Activated CD8-positive, alpha-beta memory T cell treated with anti-CD3 and anti-CD28 coated beads for 36 hours (primary cell): ENCODE results near the gene KBTBD4. TPM values are rescaled to one million over a fixed set of nuclear protein-coding genes. Genes with fewer than 3 reads are reported as not detected.

Experiments used
- CTCF ChIA-PET: fragments of 350-600 bp; sonication (Branson Sonifier 250); formaldehyde crosslinking; loops from one replicate; lab custom pipeline; 2021; ENCODE audit warnings: antibody characterized with exemption; lab: Charles Lee
- POLR2A ChIA-PET: fragments of 350-600 bp; sonication (Branson Sonifier 250); formaldehyde crosslinking; loops from one replicate; lab custom pipeline; 2021; ENCODE audit warnings: antibody characterized with exemption; lab: Charles Lee
- total RNA-seq, 2 experiments: library from RNA; stranded (reverse); gene quantifications; one replicate each; pipeline ENCODE4 v1.2.3, GENCODE V29; 2021

Gene KBTBD4
- total RNA-seq = 10 to 100 TPM; 19.5 to 20.3 TPM

DNA sequence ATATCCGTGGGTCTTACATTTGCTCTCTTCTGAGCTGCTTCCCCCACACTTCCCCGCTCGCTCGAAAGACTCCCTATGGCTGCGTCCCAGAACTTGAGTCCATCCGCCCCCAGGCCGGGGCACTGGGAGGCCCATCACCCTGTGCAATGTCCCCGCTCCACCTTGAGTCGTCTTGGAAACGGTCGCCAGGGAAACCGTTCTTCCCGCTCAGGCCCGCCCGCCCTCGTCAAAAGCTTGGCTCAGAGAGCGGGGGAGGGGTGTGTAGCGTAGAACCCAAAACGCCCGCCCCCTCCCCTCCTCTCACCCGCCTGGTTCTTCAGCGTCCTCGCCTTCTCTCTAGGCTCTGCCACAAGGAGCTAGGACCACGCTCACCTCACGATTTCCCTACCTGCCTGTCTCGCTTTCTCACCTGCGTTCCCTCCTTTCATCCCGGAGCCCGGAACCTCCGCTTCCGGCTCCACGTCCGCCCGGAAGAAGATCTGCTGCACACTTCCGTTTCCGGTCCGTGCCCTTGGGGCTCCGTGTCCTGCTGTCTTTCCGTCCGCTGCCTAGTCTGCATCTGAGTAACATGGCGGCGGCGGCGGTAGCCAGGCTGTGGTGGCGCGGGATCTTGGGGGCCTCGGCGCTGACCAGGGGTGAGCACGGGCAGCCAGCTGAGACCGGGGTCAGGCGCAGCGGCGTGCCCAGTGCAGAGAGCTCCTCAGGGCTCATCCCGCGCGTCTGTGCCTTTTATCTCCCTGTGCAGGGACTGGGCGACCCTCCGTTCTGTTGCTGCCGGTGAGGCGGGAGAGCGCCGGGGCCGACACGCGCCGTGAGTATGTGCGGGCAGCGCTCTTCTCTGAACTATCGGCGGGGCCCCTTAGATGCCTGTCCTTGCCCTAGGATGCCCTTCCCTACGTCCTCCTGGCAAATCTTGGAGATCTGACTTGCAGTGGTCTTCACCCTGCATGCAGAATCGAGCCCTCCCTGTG is at the start of gene KBTBD4, which contains the start of gene NDUFS3:
KBTBD4 (minus strand) TSS at position 447 of the 971 bp plus-strand sequence; CDS start at position 428, 19 bp downstream.
NDUFS3 (plus strand) TSS at position 551 of the 971 bp plus-strand sequence; CDS start at position 569, 18 bp downstream.
- CTCF ChIA-PET = interaction anchor here (0.6 to 3.9 kb wide), 6 partner anchors 13 to 361 kb away, joined by 3 to 20 read pairs (median 3); partner anchors contain the start of genes CELF1 and PTPMT1
- POLR2A ChIA-PET = interaction anchor here (0.5 to 3.5 kb wide), 7 partner anchors 10 to 573 kb away, joined by 3 to 19 read pairs (median 5); partner anchors contain the start of gene PTPMT1

DNA sequence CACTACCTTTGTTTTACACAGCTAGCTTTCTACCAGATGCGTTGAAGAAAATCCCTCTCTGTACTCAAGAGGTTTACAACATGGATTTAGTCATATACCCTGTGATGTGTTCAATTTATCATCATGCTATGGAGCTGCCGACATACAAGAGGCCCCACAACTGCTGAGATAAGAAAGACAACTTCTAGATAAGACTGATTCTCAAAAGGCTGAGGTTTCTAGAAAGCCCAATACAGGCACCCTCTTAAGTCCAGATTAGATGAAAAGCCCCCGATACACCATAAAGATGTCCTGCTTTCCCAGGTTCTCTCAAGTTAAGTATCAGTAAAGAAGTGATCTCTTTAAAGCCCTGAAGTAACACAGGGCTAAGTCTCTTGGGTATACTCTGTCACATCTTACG is 49.3 kb upstream of the KBTBD4 start:
- POLR2A ChIA-PET = no interaction called here
- CTCF ChIA-PET = no interaction called here

DNA sequence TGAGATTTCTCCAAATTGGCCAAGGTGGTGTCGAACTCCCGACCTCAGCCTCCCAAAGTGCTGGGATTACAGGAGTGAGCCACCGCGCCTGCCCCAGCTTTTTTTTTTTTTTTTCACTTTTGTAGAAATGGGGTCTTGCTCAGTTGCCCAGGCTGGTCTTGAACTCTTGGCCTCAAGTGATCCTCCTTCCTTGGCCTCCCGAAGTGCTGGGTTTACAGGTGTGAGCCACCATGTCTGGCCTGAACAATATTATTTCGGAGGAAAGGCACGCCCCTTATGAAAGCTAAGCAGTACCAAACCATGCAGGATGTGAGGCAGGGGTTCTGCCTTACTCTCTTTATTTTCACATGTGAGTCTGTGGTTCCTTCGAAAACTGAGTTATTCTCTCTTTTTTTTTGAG is 47.5 kb upstream of the KBTBD4 start:
- POLR2A ChIA-PET = no interaction called here

DNA sequence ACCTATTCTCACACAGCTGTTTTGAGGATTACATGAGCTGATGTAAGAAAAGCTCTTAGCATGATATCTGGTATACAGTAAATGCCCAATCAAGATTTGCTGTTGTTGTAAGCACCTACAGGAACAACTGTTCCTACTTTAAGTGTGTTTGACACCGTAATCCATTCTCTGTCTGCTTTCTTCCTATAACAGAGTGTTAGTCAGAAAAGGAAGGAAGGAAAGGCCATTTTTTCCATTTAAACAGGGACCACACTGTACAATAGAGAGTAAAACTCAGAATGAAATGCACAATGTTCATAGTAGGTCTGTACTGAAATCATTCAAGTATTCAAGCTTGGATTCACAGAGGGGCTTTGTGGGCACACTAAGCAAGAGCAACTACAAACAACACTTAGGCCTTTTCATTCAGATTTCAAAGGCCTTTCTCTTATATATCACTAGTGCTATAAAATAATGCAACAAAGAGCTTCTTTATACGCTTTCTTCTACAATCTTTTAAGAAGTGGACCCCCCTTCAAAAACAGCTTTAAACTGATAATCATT is 42.1 kb upstream of the KBTBD4 start:
- ChIA-PET CTCF (no interaction called here), POLR2A (interaction anchor here (0.7 kb wide), 1 partner anchor 134 kb away, joined by 6 read pairs; no protein-coding TSS in a partner anchor)

More for the DNA sequence above, 47.5 kb upstream of the KBTBD4 start:
- CTCF ChIA-PET = interaction anchor here (0.6 kb wide), 2 partner anchors 46 to 1383 kb away, joined by 3 to 4 read pairs; no protein-coding TSS in a partner anchor

DNA sequence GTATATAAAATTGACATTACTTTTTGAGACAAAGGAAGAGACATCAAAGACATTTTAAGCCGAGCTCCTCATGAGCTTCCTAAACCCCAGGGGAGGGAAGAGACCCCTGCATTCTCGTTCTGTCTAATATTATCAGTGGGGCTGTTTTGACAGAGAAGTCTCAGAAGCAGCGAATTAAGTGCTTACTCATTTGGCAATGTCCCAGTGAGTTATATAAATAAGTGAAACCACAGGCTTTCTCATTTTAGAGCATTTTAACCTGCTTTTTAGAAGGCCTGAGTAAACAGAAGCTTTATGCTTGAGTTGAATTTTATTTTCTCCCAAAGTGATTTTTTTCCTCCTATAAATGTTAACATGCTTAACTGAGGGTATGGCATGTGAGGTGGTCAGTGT is 38.6 kb upstream of the KBTBD4 start:
- CTCF ChIA-PET = interaction anchor here (0.6 to 0.7 kb wide), 2 partner anchors 16 to 141 kb away, joined by 3 read pairs; no protein-coding TSS in a partner anchor

DNA sequence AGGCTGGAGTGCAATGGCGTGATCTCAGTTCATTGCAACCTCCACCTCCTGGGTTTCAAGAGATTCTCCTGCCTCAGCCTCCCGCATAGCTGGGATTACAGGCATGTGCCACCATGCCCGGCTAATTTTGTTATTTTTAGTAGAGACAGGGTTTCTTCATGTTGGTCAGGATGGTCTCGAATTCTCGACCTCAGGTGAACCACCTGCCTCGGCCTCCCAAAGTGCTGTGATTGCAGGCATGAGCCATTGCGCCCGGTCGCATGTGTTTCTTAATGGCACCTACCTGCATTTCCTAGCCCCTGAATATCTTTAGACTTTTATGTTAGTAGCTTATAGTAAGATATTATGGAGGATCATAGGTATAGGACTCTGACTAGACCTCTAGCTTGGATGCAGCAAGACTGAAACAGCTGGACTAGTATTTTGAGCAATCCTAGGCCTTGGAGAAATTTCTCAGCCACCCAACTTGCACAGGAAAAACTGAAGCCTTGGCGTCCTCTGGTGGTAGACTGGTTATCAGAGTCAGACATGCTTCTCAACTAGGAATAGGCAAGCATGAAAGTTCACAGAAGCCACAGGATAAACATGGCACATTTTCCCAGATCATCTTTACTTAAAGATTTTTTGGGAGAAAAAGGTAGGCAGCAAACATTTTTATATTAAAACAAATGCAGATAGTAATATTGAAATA is 38.1 kb upstream of the KBTBD4 start:
- ChIA-PET CTCF (interaction anchor here (0.6 to 0.7 kb wide), 3 partner anchors 17 to 311 kb away, joined by 3 read pairs; no protein-coding TSS in a partner anchor), POLR2A (interaction anchor here (0.5 kb wide), 1 partner anchor 37 kb away, joined by 4 read pairs; no protein-coding TSS in a partner anchor)

More for the DNA sequence above, 38.6 kb upstream of the KBTBD4 start:
- POLR2A ChIA-PET = interaction anchor here (0.6 kb wide), 1 partner anchor 69 kb away, joined by 5 read pairs; no protein-coding TSS in a partner anchor

DNA sequence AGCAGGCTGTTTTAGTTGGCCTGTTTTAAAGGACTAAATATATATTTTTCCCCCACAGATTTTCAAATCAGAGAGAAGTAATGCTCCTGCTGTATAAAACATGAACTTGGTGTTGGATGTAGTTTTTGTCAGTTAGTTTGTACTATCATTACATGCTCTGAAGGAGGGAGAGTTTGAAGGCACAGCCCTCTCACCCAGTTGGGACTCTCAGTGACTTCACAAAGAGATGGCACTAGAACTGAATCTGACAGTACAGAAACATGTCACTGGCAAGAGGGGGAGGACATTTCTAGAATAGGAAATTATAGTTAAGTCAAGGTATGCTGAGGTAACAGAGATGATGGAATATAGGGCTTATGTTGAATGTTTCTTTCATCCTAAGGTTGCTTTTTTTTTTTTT is 36.5 kb upstream of the KBTBD4 start:
- CTCF ChIA-PET = no interaction called here
- POLR2A ChIA-PET = no interaction called here

DNA sequence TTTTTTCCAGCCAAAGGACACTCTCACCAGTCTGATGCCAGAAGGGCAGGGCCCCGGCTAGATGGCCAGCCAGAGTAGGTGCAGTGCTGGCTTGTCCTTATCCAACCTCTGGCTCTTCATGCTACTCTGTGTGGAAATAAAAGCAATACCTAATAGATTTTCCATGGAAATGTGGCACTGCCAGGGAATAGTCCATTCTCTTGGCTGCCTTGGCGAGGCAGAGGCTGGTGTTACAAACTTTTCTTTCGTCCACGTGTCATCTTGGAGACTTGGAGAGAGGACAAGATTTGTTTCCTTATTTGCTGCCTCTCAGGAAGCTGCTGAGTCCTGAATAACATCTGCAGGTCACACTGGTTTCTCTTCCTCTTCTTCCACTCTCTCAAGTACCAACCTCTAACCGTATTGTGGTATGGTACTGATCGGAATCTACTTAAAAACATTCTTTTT is 32.6 kb upstream of the KBTBD4 start:
- ChIA-PET POLR2A (no interaction called here), CTCF (interaction anchor here (0.6 to 1.8 kb wide), 2 partner anchors 238 to 242 kb away, joined by 3 to 4 read pairs; no protein-coding TSS in a partner anchor)

DNA sequence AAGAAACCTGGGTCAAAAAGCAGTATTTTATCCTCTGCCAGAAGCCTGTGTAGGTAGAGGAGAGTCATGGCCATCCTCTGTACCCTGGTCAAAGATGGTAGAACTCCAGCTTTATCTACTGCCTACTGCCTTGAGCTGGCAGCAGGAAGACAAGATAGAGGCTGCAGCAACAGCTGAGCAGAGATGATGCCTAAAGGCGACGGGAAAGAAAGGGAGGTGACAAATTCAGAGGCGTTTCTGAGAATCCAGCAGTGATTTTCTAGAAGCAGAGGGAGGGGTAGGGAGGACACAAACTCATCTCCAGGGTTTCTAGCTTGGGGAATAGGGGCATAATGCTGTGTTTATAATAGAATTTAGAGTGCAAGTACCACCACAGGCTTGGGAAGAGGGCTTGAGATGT is 30.9 kb upstream of the KBTBD4 start:
- CTCF ChIA-PET = interaction anchor here (1.8 kb wide), 1 partner anchor 236 kb away, joined by 4 read pairs; no protein-coding TSS in a partner anchor
- POLR2A ChIA-PET = no interaction called here

DNA sequence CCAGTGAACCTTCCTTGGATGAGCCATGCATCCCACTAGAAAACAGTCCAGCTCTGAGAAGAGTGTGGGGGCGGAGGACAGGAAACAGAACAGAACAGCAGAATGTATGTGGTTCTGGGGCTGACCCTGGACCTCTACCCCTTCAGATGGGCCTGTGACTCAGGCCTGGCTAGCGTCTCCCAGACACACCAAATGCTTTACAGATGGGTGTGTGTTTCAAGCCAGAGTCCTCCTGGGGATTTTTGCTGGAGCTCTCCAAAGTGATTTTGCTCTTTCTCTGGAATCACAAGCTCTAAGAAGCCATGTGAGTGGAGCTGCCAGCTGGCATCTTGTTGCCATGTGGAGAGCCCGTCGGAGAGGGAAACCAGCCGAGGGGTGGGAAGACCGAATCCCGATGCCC is 28.6 kb upstream of the KBTBD4 start:
- ChIA-PET CTCF (interaction anchor here (0.5 kb wide), 1 partner anchor 1439 kb away, joined by 5 read pairs; no protein-coding TSS in a partner anchor), POLR2A (no interaction called here)

DNA sequence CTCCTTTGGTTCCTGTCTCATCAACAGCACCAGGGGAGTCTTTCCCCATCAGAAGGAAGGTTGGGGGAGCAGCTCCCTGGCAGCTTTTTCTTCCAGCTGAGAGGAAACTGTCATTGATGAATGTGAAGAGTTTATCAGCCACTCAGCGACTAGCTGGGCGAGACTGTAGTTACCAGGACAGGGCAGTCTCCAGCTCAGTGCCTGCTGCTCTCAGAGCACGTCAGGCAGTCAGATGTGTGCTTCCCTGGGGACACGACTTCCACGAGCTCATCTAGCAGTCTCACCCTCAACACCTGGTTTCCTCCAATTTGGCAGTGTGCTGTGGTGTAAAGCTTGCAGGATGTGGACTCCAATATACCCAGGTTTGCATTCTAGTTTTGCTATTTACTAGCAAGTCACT is 28.0 kb upstream of the KBTBD4 start:
- ChIA-PET CTCF (no interaction called here), POLR2A (no interaction called here)

DNA sequence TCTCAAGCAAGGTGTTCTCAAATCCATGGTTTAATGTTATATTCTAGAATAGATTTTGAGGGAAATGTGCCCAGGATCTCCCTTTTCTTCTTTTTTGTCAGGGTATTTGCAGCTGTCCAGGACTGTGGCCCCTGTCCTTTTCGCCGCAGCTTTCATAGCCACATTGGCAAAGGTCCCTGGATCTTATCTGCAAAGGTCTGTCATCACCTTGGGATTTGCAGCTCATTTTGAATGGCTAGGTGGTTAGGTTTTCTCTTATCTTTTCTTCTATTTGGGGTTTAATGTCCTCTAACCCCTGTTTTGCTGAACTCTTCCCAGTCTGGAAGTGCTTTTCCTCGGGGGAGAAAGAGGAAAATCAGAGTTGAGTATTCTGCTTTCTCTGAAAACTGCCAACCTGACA is 27.2 kb upstream of the KBTBD4 start:
- POLR2A ChIA-PET = no interaction called here
- CTCF ChIA-PET = no interaction called here

DNA sequence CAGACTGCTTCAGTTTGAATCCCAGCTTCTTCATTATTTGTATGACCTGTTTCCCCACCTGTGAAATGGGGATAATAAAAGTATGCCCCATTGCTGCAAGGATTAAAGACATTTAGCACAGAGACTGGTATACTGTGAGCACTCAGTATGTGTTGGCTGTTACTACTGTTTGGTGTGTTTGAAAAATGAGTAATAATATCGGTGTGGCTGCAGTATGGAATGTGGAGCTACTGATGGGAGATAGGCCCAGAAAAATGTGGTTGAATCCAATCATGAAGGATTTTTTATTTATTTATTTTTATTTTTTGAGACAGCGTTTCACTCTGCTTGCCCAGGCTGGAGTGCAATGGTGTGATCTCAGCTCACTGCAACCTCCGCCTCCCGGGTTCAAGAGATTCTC is 24.5 kb upstream of the KBTBD4 start:
- CTCF ChIA-PET = no interaction called here
- POLR2A ChIA-PET = no interaction called here

DNA sequence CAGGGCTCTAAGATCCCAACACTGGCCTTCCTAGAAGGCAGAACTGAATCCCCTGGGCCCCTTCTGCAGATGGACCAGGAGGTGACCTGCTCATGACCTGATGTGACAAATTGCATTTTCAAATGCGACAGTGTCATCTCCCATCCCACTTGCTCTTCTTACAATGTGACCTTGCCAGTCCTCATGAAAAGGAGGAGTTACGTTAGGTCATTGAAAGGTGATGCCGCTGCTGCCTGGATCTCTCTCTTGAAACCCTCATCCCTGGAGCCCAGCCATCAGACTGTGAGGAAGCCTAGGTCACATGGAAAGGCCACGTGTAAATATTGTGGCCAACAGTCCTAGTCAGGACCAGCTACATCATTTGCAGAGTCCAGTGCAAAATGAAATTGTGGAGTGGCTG is 21.1 kb upstream of the KBTBD4 start:
- CTCF ChIA-PET = no interaction called here
- POLR2A ChIA-PET = no interaction called here

DNA sequence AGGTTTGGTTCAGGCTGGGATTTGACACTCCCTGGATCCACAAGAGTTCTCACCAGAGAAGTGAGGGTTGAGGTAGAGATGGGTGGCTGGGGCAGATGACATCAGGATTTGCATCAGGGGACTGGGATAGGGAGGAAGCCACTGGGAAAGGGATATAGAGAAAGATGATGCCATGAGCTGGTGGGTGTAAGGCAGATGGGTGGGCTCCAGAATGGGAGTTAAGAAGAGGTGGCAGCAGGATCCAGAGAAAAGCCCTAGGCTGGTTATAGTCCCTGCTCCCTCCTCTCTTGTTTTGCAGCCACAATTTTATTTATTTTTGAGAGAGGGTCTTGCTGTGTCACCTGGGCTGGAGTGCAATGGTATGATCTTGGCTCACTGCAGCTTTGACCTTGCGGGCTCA is 17.2 kb upstream of the KBTBD4 start:
- POLR2A ChIA-PET = no interaction called here
- CTCF ChIA-PET = no interaction called here

DNA sequence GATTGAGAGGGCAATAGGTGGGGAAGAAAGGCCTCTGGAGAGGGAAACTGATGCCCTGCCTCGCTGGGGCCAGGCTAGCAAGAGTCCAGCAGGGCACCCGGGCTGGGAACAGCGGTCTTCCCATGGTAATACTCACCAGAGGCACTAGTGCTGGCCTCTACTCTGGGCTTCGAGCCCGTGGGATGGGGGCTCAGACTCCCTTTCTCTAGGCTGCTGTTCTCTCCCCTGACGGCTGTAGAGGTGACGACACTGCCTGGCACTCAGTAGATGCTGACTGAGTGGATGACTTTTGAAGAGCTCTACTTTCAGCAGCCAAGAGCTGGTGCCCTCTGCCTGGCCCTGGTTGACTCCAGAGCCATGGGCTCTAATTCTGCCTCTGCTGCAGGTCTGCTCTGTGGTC is 16.3 kb upstream of the KBTBD4 start:
- ChIA-PET POLR2A (no interaction called here), CTCF (interaction anchor here (0.6 kb wide), 1 partner anchor 28 kb away, joined by 4 read pairs; no protein-coding TSS in a partner anchor)

DNA sequence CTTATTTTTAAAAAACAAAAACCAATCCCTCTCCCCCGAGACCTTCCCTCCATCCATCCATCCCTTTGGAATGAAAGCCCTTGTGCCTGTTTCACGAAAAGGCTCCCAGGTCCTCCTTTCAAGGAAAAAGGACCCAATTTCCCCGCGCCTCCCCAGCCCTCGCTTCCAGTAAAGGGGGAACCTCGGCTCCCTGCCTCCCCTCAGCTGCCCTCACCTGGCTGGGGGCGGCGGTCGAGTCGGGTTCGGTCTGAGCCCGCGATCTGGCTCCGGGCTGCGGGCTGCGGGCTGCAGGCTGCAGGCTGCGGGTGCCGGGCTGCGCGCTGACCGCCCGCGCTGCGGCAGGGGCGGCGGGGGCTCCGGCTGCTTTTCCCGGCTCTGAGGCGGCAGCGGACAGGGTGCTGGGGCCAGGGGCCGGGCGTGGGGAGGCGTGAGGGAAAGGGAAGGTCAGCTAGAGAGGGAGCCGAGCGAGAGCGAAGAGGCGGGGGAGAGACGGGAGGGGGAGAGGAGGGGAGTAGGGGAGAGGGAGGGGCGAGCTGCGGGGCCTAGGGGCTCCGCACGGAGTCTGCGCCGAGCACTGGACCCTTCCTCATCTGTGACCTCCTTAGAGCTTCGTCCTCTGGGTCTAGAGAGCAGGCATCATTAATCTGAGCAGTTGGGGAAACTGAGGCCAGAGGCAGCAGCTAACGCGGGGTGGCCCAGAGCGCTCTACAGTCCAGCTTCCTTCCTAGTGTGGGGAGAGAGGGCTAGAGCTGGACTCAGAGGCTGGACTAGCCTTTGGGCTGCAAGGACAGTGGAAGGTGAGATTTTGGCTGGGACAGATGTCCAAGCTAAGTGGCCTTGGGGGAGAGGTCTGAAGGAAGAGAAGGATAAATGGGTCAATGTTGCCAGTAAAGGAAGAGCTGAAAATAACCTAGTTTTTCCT is 15.4 kb upstream of the KBTBD4 start, which contains the start of gene C1QTNF4:
C1QTNF4 (minus strand) TSS at position 478 of the 922 bp plus-strand sequence. CDS start 3,601 bp downstream, outside the sequence.
- ChIA-PET POLR2A (no interaction called here), CTCF (interaction anchor here (0.6 kb wide), 1 partner anchor 28 kb away, joined by 4 read pairs; no protein-coding TSS in a partner anchor)
